IMR-90 (cell line): ENCODE measurements around the gene ITSN2.

ENCODE experiments used
- BHLHE40 ChIP-seq: fragments of 150-350 bp; IDR thresholded peaks from 2 replicates; pipeline ENCODE4 v1.6.1; 2016; ENCODE audit warnings: mild to moderate bottlenecking, low read depth, low read length
- CEBPB ChIP-seq: IDR thresholded peaks from 2 replicates; pipeline ENCODE4 v1.6.1; 2012; ENCODE audit warnings: low read depth, low read length, improper control_type of control experiment
- CHD1 ChIP-seq: IDR thresholded peaks from 2 replicates; pipeline ENCODE4 v1.6.1; 2012; ENCODE audit warnings: low read depth, low read length, improper control_type of control experiment
- CTCF ChIP-seq: conservative IDR thresholded peaks from 2 replicates; pipeline ENCODE4 v1.5.1; 2012; ENCODE audit warnings: mild to moderate bottlenecking, low read depth, low read length, improper control_type of control experiment
- ELK1 ChIP-seq: fragments of 150-350 bp; IDR thresholded peaks from 2 replicates; pipeline ENCODE4 v1.6.1; 2016; ENCODE audit warnings: low read depth, mild to moderate bottlenecking, low read length, moderate library complexity, borderline replicate concordance
- FOS ChIP-seq: fragments of 150-350 bp; IDR thresholded peaks from 2 replicates; pipeline ENCODE4 v1.6.1; 2016; ENCODE audit warnings: low read depth, low read length
- MAFK ChIP-seq: IDR thresholded peaks from 2 replicates; pipeline ENCODE4 v1.6.1; 2012; ENCODE audit warnings: low read depth, low read length, improper control_type of control experiment
- MXI1 ChIP-seq: IDR thresholded peaks from 2 replicates; pipeline ENCODE4 v1.6.1; 2012; ENCODE audit warnings: low read depth, mild to moderate bottlenecking, low read length, moderate library complexity, borderline replicate concordance
- POLR2A ChIP-seq: IDR thresholded peaks from 2 replicates; pipeline ENCODE4 v1.6.1; 2012; ENCODE audit warnings: mild to moderate bottlenecking, low read depth, low read length
- RAD21 ChIP-seq: IDR thresholded peaks from 2 replicates; pipeline ENCODE4 v1.6.1; 2012; ENCODE audit warnings: low read length, improper control_type of control experiment
- RCOR1 ChIP-seq: IDR thresholded peaks from 2 replicates; pipeline ENCODE4 v1.6.1; 2012; ENCODE audit warnings: mild to moderate bottlenecking, low read length, improper control_type of control experiment; ENCODE audit not compliant: insufficient replicate concordance
- RFX5 ChIP-seq: IDR thresholded peaks from 2 replicates; pipeline ENCODE4 v1.8.0; 2012; ENCODE audit warnings: low read depth, mild to moderate bottlenecking, low read length, moderate library complexity
- SMC3 ChIP-seq: fragments of 150-350 bp; IDR thresholded peaks from 2 replicates; pipeline ENCODE4 v1.6.1; 2016; ENCODE audit warnings: low read depth, mild to moderate bottlenecking, antibody characterized with exemption, low read length, moderate library complexity
- USF2 ChIP-seq: fragments of 150-350 bp; IDR thresholded peaks from 2 replicates; pipeline ENCODE4 v1.6.1; 2017; ENCODE audit warnings: mild to moderate bottlenecking, antibody characterized with exemption, low read length, low read depth

GRCh38 chr2:24258718-24259117 lies 101.6 kb downstream of the ITSN2 start:
- TF ChIP-seq POLR2A (no peak), CTCF (no peak), BHLHE40 (no peak), USF2 (no peak), MAFK (no peak), RCOR1 (no peak), SMC3 (no peak), ELK1 (no peak), CEBPB (no peak), RAD21 (no peak), RFX5 (no peak), FOS (no peak), CHD1 (no peak), MXI1 (no peak)
